ENCODE results near the gene KCTD21.

DNA sequence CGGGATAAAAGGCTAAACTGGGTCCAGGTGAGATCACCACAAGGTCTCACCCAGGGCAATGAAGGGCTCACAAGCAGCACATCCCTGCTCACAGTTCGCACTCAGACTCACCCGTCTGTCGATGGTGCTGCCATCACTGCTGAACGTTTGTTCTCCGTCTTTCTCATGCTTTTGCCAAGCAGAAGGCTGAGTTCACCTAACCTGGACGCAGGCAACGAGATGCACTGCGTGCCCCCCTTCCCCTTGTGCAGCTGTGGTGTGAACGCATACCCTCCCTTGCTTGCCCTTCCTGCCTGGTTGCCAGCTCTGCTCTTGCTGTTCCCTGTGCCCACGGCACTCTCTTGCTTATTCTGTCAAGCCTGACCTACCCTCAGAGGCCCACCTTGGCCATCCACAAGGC lies 18.0 kb downstream of the KCTD21 start:
- TF ChIP-seq, protein P1, sequence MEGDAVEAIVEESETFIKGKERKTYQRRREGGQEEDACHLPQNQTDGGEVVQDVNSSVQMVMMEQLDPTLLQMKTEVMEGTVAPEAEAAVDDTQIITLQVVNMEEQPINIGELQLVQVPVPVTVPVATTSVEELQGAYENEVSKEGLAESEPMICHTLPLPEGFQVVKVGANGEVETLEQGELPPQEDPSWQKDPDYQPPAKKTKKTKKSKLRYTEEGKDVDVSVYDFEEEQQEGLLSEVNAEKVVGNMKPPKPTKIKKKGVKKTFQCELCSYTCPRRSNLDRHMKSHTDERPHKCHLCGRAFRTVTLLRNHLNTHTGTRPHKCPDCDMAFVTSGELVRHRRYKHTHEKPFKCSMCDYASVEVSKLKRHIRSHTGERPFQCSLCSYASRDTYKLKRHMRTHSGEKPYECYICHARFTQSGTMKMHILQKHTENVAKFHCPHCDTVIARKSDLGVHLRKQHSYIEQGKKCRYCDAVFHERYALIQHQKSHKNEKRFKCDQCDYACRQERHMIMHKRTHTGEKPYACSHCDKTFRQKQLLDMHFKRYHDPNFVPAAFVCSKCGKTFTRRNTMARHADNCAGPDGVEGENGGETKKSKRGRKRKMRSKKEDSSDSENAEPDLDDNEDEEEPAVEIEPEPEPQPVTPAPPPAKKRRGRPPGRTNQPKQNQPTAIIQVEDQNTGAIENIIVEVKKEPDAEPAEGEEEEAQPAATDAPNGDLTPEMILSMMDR (IDR thresholded peaks at IDR 0.05) = no peak
- TF ChIP-seq POLR2AphosphoS5 (IDR thresholded peaks at IDR 0.05; ENCODE audit: low read depth, low read length) = no peak

Data from Panc1 (cell line).